K562 (cell line): Measurements from ENCODE around the gene THG1L. TPM values are rescaled to one million over a fixed set of nuclear protein-coding genes. Genes with fewer than 3 reads are reported as not detected.

ENCODE experiments used
- ARID1B ChIP-seq: fragments of 450-650 bp; IDR thresholded peaks from 2 replicates; pipeline ENCODE4 v1.6.1; 2016; ENCODE audit warnings: antibody characterized with exemption, mild to moderate bottlenecking, inconsistent platforms
- ATF7 ChIP-seq: fragments of 450-650 bp; IDR thresholded peaks from 2 replicates; pipeline ENCODE4 v1.7.1; 2014; ENCODE audit warnings: mild to moderate bottlenecking, moderate library complexity
- BCOR ChIP-seq: fragments of 450-650 bp; IDR thresholded peaks from 2 replicates; pipeline ENCODE4 v1.6.1; 2016
- CEBPG ChIP-seq, 3 experiments: fragments of 200-800 bp in 1 of 3; sonication (Bioruptor generic) in 1 of 3; sonication (generic) in 1 of 3; formaldehyde crosslinking in 1 of 3; IDR thresholded peaks in 2 of 3; conservative IDR thresholded peaks in 1 of 3; 2 replicates each; pipeline versions ENCODE4 v1.6.1 to v1.8.0; 2016 to 2022; ENCODE audit warnings: missing compliant biosample characterization in 2 of 3, missing genetic modification characterization in 2 of 3, mild to moderate bottlenecking in 1 of 3, missing genetic modification reagents in 1 of 3
- EHMT2 ChIP-seq: fragments of 450-650 bp; IDR thresholded peaks from 2 replicates; pipeline ENCODE4 v1.6.1; 2018; ENCODE audit warnings: antibody characterized with exemption
- EP300 ChIP-seq: IDR thresholded peaks from 2 replicates; pipeline ENCODE4 v1.6.1; 2012; ENCODE audit warnings: low read length, improper control_type of control experiment
- ETS2 ChIP-seq: IDR thresholded peaks from 2 replicates; pipeline ENCODE4 v1.6.1; 2016; ENCODE audit warnings: borderline replicate concordance, missing genetic modification characterization, mild to moderate bottlenecking, moderate library complexity, missing compliant biosample characterization; ENCODE audit not compliant: poor library complexity, severe bottlenecking
- GTF2E2 ChIP-seq: fragments of 200-800 bp; sonication (Bioruptor generic); IDR thresholded peaks from 2 replicates; pipeline ENCODE4 v1.6.1; 2016; ENCODE audit warnings: missing genetic modification characterization, missing compliant biosample characterization
- HBP1 ChIP-seq: fragments of 450-650 bp; formaldehyde crosslinking; IDR thresholded peaks from 2 replicates; pipeline ENCODE4 v1.4.0; 2022; ENCODE audit warnings: missing genetic modification characterization
- HCFC1 ChIP-seq: IDR thresholded peaks from 2 replicates; pipeline ENCODE4 v1.6.1; 2012; ENCODE audit warnings: low read depth, low read length, improper control_type of control experiment
- HNRNPK ChIP-seq: fragments of 200-400 bp; formaldehyde crosslinking; IDR thresholded peaks from one replicate; pipeline ENCODE4 v1.6.1; 2018; ENCODE audit warnings: mild to moderate bottlenecking, low read depth, low read length; ENCODE audit not compliant: poor library complexity, severe bottlenecking
- KHSRP ChIP-seq: fragments of 450-650 bp; IDR thresholded peaks from 2 replicates; pipeline ENCODE4 v1.6.1; 2017
- MAFF ChIP-seq: IDR thresholded peaks from 2 replicates; pipeline ENCODE4 v1.6.1; 2012; ENCODE audit warnings: low read length, improper control_type of control experiment
- RBFOX2 ChIP-seq: fragments of 200-400 bp; formaldehyde crosslinking; IDR thresholded peaks from 2 replicates; pipeline ENCODE4 v1.6.1; 2017; ENCODE audit warnings: low read depth, mild to moderate bottlenecking, low read length, moderate library complexity
- SMARCE1 ChIP-seq: fragments of 450-650 bp; IDR thresholded peaks from 2 replicates; pipeline ENCODE4 v1.7.1; 2016; ENCODE audit warnings: mild to moderate bottlenecking
- TAL1 ChIP-seq: fragments of 450-650 bp; IDR thresholded peaks from 2 replicates; pipeline ENCODE4 v1.6.1; 2016; ENCODE audit warnings: mild to moderate bottlenecking
- TEAD1 ChIP-seq, 2 experiments: fragments of 450-650 bp in 1 of 2; sonication (generic) in 1 of 2; formaldehyde crosslinking; IDR thresholded peaks; 2 replicates each; pipeline versions ENCODE4 v1.4.0 to v1.8.0; 2020 to 2022; ENCODE audit warnings: mild to moderate bottlenecking in 2 of 2, missing genetic modification reagents in 1 of 2
- THAP12 ChIP-seq: fragments of 250-450 bp; sonication (Bioruptor Pico); IDR thresholded peaks from 2 replicates; pipeline ENCODE4 v1.9.0; 2021; ENCODE audit warnings: mild to moderate bottlenecking, inconsistent platforms
- TRIM28 ChIP-seq: fragments of 450-650 bp; IDR thresholded peaks from 2 replicates; pipeline ENCODE4 v1.6.1; 2017
- ZBTB12 ChIP-seq: fragments of 250-450 bp; sonication (Bioruptor Pico); IDR thresholded peaks from 2 replicates; pipeline ENCODE4 v1.4.0; 2020
- ZC3H11A ChIP-seq: IDR thresholded peaks from 2 replicates; pipeline ENCODE4 v1.6.1; 2012; ENCODE audit warnings: low read depth, low read length, improper control_type of control experiment
- ZC3H4 ChIP-seq: sonication (generic); formaldehyde crosslinking; IDR thresholded peaks from 2 replicates; pipeline ENCODE4 v1.9.0; 2021; ENCODE audit warnings: missing genetic modification reagents, borderline replicate concordance
- ZFP1 ChIP-seq: fragments of 450-650 bp; formaldehyde crosslinking; IDR thresholded peaks from 2 replicates; pipeline ENCODE4 v1.4.0; 2020; ENCODE audit warnings: mild to moderate bottlenecking, mixed read lengths
- ZNF197 ChIP-seq: fragments of 200-800 bp; sonication (Bioruptor generic); IDR thresholded peaks from 2 replicates; pipeline ENCODE4 v1.6.1; 2016; ENCODE audit warnings: low read depth, missing genetic modification characterization, missing compliant biosample characterization
- ZNF551 ChIP-seq: fragments of 250-450 bp; sonication (Bioruptor Pico); IDR thresholded peaks from 2 replicates; pipeline ENCODE4 v1.5.0; 2021; ENCODE audit warnings: mild to moderate bottlenecking, moderate library complexity
- ZNF695 ChIP-seq: fragments of 450-650 bp; formaldehyde crosslinking; IDR thresholded peaks from 2 replicates; pipeline ENCODE4 v1.4.0; 2020; ENCODE audit warnings: mild to moderate bottlenecking, moderate library complexity
- ZNF766 ChIP-seq: fragments of 200-800 bp; sonication (Bioruptor generic); conservative IDR thresholded peaks from 2 replicates; pipeline ENCODE4 v1.6.1; 2016; ENCODE audit warnings: missing genetic modification characterization, missing compliant biosample characterization
- polyA plus RNA-seq, 8 experiments: library from polyadenylated mRNA; depleted of rRNA in 4 of 8; stranded (reverse) in 5 of 8; unstranded in 3 of 8; fragments of >200 nt; fragmentation: Nextera tagmentation in 2 of 8; fragmentation: Illumina TruSeq in 1 of 8; extraction: Ambion mirVana in 2 of 8; extraction: Trizol in 1 of 8; gene quantifications; 2 replicates each; pipeline versions ENCODE4 v1.2.1 to v1.2.3, GENCODE V29; 2011 to 2014; ENCODE audit warnings: inconsistent platforms in 1 of 8, missing spikeins in 1 of 8
- total RNA-seq, 7 experiments: library from RNA; depleted of rRNA in 6 of 7; stranded (reverse); fragments of >200 nt in 6 of 7; fragmentation: Illumina TruSeq in 2 of 7; extraction: Trizol in 2 of 7; gene quantifications; 2 replicates each; pipeline versions ENCODE4 v1.2.1 to v1.2.3, GENCODE V29; 2011 to 2021; ENCODE audit warnings: low replicate concordance in 1 of 7

The THG1L gene
- total and polyA plus RNA-seq, 9 of the 15 experiments (the other 6 are each of a cell fraction or from before 2014, with no cell fraction given) = 21.8 to 40.7 (median 28.0) TPM

GRCh38 chr5:157732596-157733262 is 1.5 kb downstream of the THG1L start (continued):
- TF ChIP-seq ZBTB12 (CRISPR knock-in tag) (no peak), ZNF695 (CRISPR knock-in tag) (no peak), CEBPG (CRISPR knock-in tag; IDR thresholded peaks at IDR 0.05) (no peak), CEBPG (tag; conservative IDR thresholded peaks at IDR 0.05 in 1 of 2, IDR thresholded peaks at IDR 0.05 in 1 of 2) (no peak), ETS2 (no peak), ZNF197 (CRISPR knock-in tag) (no peak), ZC3H4 (no peak), GTF2E2 (no peak), EP300 (peak; percentile 41; the same call in 1 of the 2 replicates), ATF7 (no peak), KHSRP (no peak), SMARCE1 (0 out of 2 replicates have a peak, but pooled peaks have one; percentile 11), BCOR (peak; percentile 91), TRIM28 (no peak), HNRNPK (no peak), ZC3H11A (no peak), MAFF (no peak), ZNF551 (CRISPR knock-in tag) (no peak), ARID1B (peak; percentile 86), ZFP1 (CRISPR knock-in tag) (no peak), ZNF766 (CRISPR knock-in tag) (no peak), TEAD1 (CRISPR knock-in tag; IDR thresholded peaks at IDR 0.05) (no peak), THAP12 (CRISPR knock-in tag) (no peak), HBP1 (no peak), HCFC1 (no peak), RBFOX2 (no peak), TAL1 (peak; percentile 81), EHMT2 (no peak)
